NCI-H1930 (cell line): Measurements from ENCODE around the gene MLKL.
A peak's percentile ranks its signal among the peaks of the same experiment; 100 is the strongest.
"Not testable (repeated sequence)": the region's sequence is repeated elsewhere in the genome, so short reads cannot be mapped to it uniquely, and the experiment has no call there.

Experiments
- DNase-seq, 2 experiments: peaks; one replicate each; lab custom pipeline; 2025; lab: John Stamatoyannopoulos, UW

Gene MLKL

GRCh38 chr16:74732707-74733350, 32.2 kb upstream of the MLKL start:
- DNase-seq: no peak

- DNase-seq: no peak
These were observed 31.3 kb upstream of the MLKL start for GRCh38 chr16:74731853-74732477.

- no peak for DNase-seq
These were observed 29.4 kb upstream of the MLKL start for GRCh38 chr16:74729783-74730683.

GRCh38 chr16:74727903-74728302, 27.2 kb upstream of the MLKL start:
- no peak for DNase-seq

GRCh38 chr16:74726716-74727115, 26.1 kb upstream of the MLKL start:
- no peak for DNase-seq

GRCh38 chr16:74725651-74726455, 25.2 kb upstream of the MLKL start:
- no peak for DNase-seq

GRCh38 chr16:74724820-74725549, 24.3 kb upstream of the MLKL start:
- no peak for DNase-seq

GRCh38 chr16:74723256-74723655, 22.6 kb upstream of the MLKL start:
- no peak for DNase-seq

- not testable (repeated sequence) for DNase-seq
These were observed 21.5 kb upstream of the MLKL start for GRCh38 chr16:74722156-74722555.

- no peak for DNase-seq
These were observed 21.1 kb upstream of the MLKL start for GRCh38 chr16:74721716-74722115.

GRCh38 chr16:74720579-74720978, 19.9 kb upstream of the MLKL start:
- DNase-seq: no peak

GRCh38 chr16:74718741-74719610, 18.3 kb upstream of the MLKL start:
- no peak for DNase-seq

- DNase-seq: no peak
These were observed 17.5 kb upstream of the MLKL start for GRCh38 chr16:74718140-74718539.

GRCh38 chr16:74717367-74717766, 16.7 kb upstream of the MLKL start:
- no peak for DNase-seq

GRCh38 chr16:74716355-74716754, 15.7 kb upstream of the MLKL start:
- DNase-seq: no peak

- no peak for DNase-seq
These were observed 13.2 kb upstream of the MLKL start for GRCh38 chr16:74713876-74714275.

- no peak for DNase-seq
These were observed 12.7 kb upstream of the MLKL start for GRCh38 chr16:74713325-74713724.

GRCh38 chr16:74711938-74712337, 11.3 kb upstream of the MLKL start:
- no peak for DNase-seq

GRCh38 chr16:74710401-74710800, 9.7 kb upstream of the MLKL start:
- DNase-seq: no peak

GRCh38 chr16:74709441-74709877, 8.8 kb upstream of the MLKL start:
- peak; percentile 17 to 51 for DNase-seq

GRCh38 chr16:74700116-74700437, 585 bp downstream of the MLKL start:
- no peak for DNase-seq
